Heart left ventricle (tissue), 16 donors: ENCODE measurements around the gene HNRNPA3. TPM values are rescaled to one million over a fixed set of nuclear protein-coding genes. Genes with fewer than 3 reads are reported as not detected.
"Not testable (repeated sequence)": the region's sequence is repeated elsewhere in the genome, so short reads cannot be mapped to it uniquely, and the experiment has no call there.

ENCODE experiments used
- ATAC-seq, 4 donors: fragments of 200-7000 bp; cut with Tn5 transposase; one replicate each; pipeline ENCODE4 v1.9.1; 2020 to 2022; ENCODE audit warnings: moderate library complexity in 4 of 4, mild to moderate bottlenecking in 3 of 4, moderate number of reproducible peaks in 1 of 4
- DNase-seq, 5 donors: peaks; one replicate each; pipeline ENCODE4 v3.0.0-alpha.2; 2020
- H3K27ac ChIP-seq, 12 donors: fragments of 200-600 bp; sonication (generic) in 4 of 12; one replicate each; pipeline versions ENCODE4 v1.5.0 to v1.8.0; 2016 to 2022; ENCODE audit warnings: mild to moderate bottlenecking in 2 of 12
- H3K27me3 ChIP-seq, 9 donors: fragments of 200-600 bp; sonication (generic) in 2 of 9; one replicate each; pipeline versions ENCODE4 v1.5.1 to v1.8.0; 2016 to 2022; ENCODE audit warnings: mild to moderate bottlenecking in 3 of 9
- H3K36me3 ChIP-seq, 9 donors: fragments of 200-600 bp; sonication (generic) in 2 of 9; one replicate each; pipeline versions ENCODE4 v1.5.0 to v1.8.0; 2018 to 2022; ENCODE audit warnings: mild to moderate bottlenecking in 2 of 9
- H3K4me1 ChIP-seq, 12 donors: fragments of 200-600 bp; sonication (generic) in 4 of 12; one replicate each; pipeline versions ENCODE4 v1.5.0 to v1.8.0; 2016 to 2022; ENCODE audit warnings: mild to moderate bottlenecking in 3 of 12
- H3K4me3 ChIP-seq, 12 donors: fragments of 200-600 bp; sonication (generic) in 4 of 12; one replicate each; pipeline versions ENCODE4 v1.5.0 to v1.8.0; 2017 to 2022; ENCODE audit warnings: mild to moderate bottlenecking in 9 of 12, moderate library complexity in 4 of 12
- H3K9me3 ChIP-seq, 12 donors: fragments of 200-600 bp; sonication (generic) in 4 of 12; one replicate each; pipeline versions ENCODE4 v1.5.0 to v1.8.0; 2016 to 2022; ENCODE audit warnings: mild to moderate bottlenecking in 1 of 12
- CTCF ChIP-seq, 12 donors: fragments of 200-600 bp; sonication (generic) in 4 of 12; IDR thresholded peaks; one replicate each; pipeline versions ENCODE4 v1.5.0 to v1.8.0; 2018 to 2022; ENCODE audit warnings: antibody characterized with exemption in 12 of 12, mild to moderate bottlenecking in 5 of 12
- POLR2A ChIP-seq, 2 donors: fragments of 450-650 bp; IDR thresholded peaks; one replicate each; pipeline ENCODE4 v1.6.1; 2017; ENCODE audit warnings: antibody characterized with exemption in 2 of 2, mild to moderate bottlenecking in 2 of 2, moderate library complexity in 2 of 2
- WGBS, 4 donors: extraction: QIAGEN DNeasy Blood & Tissue Kit in 2 of 4; methylation state at CpG; one replicate each; pipeline versions ENCODE4 v1.1.5 to v1.1.7; 2013 to 2018; 5-methylcytosine and 5-hydroxymethylcytosine counted together
- intact Hi-C, 10 donors: fragments of 100-400 bp; cut with DNase I; formaldehyde crosslinking; loops; one replicate each; pipeline versions ENCODE4 v1.11.1 to v1.14.2; 2022
- polyA plus RNA-seq, 2 donors: library from polyadenylated mRNA; stranded (reverse); fragments of 200-250 nt; gene quantifications; one replicate each; pipeline ENCODE4 v1.2.3, GENCODE V29; 2013
- total RNA-seq, 9 donors: library from RNA; depleted of rRNA in 2 of 9; stranded (reverse); fragments of >200 nt in 2 of 9; fragmentation: NEBNext Ultra II Directional in 3 of 9; extraction: Animal tissue kit (Norgen Biotek cat#: 25700) in 3 of 9; gene quantifications; one replicate each; pipeline versions ENCODE4 v1.1.0 to v1.2.4, GENCODE V29; 2016 to 2023
- donor health status: ischemic (EF 13 %, LVEDD 7.1; RV severe dilation, severe dysfunction).
- donor health status: healthy with polysubstance abuse.
- donor health status: DM: no; HTN: yes; CAD: no.
- donor health status: DM: no; HTN: no; CAD: no.
- donor health status: ischemic (EF 25% LVEDD 6.9; RV normal size, moderate dysfunction).
- donor health status: ischemic (EF 25% LVEDD 5.7; RV mildly dilated, moderate dysfunction).
- donor health status: healthy.
- donor health status: DM: yes; HTN: yes; CAD: no.
- donor health status: ischemic (EF 35%, LVEDD 5.7; RV mildly dilated, moderate dysfunction).
- donor health status: nonischemic (EF 11% LVEDD 7.7; RV severe dilation, severe dysfunction).
- donor health status: DM: yes; HTN: yes; CAD: no.
- donor health status: PGD.
- donor health status: ischemic (EF 29% LVEDD 5.4; RV normal size, mild dysfunction).
- donor health status: nonischemic (EF 23%, LVEDD 6.1; RV moderate dilation, normal function).

Gene HNRNPA3
- total and polyA plus RNA-seq, 11 donors = 12.7 to 134 (median 73.3) TPM

- H3K4me1 ChIP-seq = peaks cover 0 to 2% (median 0%) of the 10 kb centered on the region in 12 donors
- TF ChIP-seq POLR2A (IDR thresholded peaks at IDR 0.05) (no peak), CTCF (IDR thresholded peaks at IDR 0.05) (no peak)
- no peaks in the 10 kb centered on the region for H3K36me3 ChIP-seq
- no peak overlapping the region for H3K4me3 ChIP-seq
- ATAC-seq (no peak), DNase-seq (no peak)
- no peaks in the 10 kb centered on the region for H3K27me3 ChIP-seq
- no peak overlapping the region for H3K27ac ChIP-seq
- 91 to 96% (median 94%) methylated on average over 1 of the region's 1 CpG for WGBS, 4 donors
- no peaks in the 10 kb centered on the region for H3K9me3 ChIP-seq
- intact Hi-C loops = no loop called here
These were observed 19.8 kb upstream of the HNRNPA3 start for GRCh38 chr2:177192788-177193187.

- Histone ChIP-seq H3K4me3 (no peak overlapping the region), H3K27me3 (no peaks in the 10 kb centered on the region), H3K9me3 (no peaks in the 10 kb centered on the region), H3K36me3 (no peaks in the 10 kb centered on the region), H3K4me1 (no peaks in the 10 kb centered on the region), H3K27ac (no peak overlapping the region)
- ATAC-seq = no peak
- 86 to 93% (median 90%) methylated on average over 4 of the region's 4 CpGs for WGBS, 4 donors
- intact Hi-C loops = no loop called here
- DNase-seq = no peak
- TF ChIP-seq POLR2A (IDR thresholded peaks at IDR 0.05) (no peak), CTCF (IDR thresholded peaks at IDR 0.05) (no peak)
These were observed 19.4 kb upstream of the HNRNPA3 start for GRCh38 chr2:177193240-177193639.

- 74 to 79% (median 78%) methylated on average over 1 of the region's 1 CpG for WGBS, 4 donors
- intact Hi-C loops = no loop called here
- ATAC-seq = no peak
These were observed 17.4 kb upstream of the HNRNPA3 start for GRCh38 chr2:177195194-177195593.

GRCh38 chr2:177200419-177200818 is 12.2 kb upstream of the HNRNPA3 start:
- intact Hi-C loops, H3K4me3 ChIP-seq, H3K36me3 ChIP-seq, ATAC-seq, DNase-seq, H3K4me1 ChIP-seq, H3K27ac ChIP-seq, H3K9me3 ChIP-seq, H3K27me3 ChIP-seq: not testable (repeated sequence)
- WGBS, 4 donors = 96 to 98% (median 97%) methylated on average over 7 of the region's 7 CpGs

More at GRCh38 chr2:177195194-177195593, 17.4 kb upstream of the HNRNPA3 start:
- no peak overlapping the region for H3K4me3 ChIP-seq
- H3K4me1 ChIP-seq = no peaks in the 10 kb centered on the region
- no peak for DNase-seq
- H3K27ac ChIP-seq = no peak overlapping the region
- H3K36me3 ChIP-seq = no peaks in the 10 kb centered on the region
- no peaks in the 10 kb centered on the region for H3K9me3 ChIP-seq
- TF ChIP-seq CTCF (IDR thresholded peaks at IDR 0.05) (no peak), POLR2A (IDR thresholded peaks at IDR 0.05) (no peak)
- H3K27me3 ChIP-seq = no peaks in the 10 kb centered on the region

- WGBS, 4 donors = 63 to 80% (median 70%) methylated on average over 3 of the region's 3 CpGs
- no peaks in the 10 kb centered on the region for H3K36me3 ChIP-seq
- H3K27ac ChIP-seq = no peak overlapping the region
- TF ChIP-seq CTCF (IDR thresholded peaks at IDR 0.05) (no peak), POLR2A (IDR thresholded peaks at IDR 0.05) (no peak)
- H3K9me3 ChIP-seq = no peaks in the 10 kb centered on the region
- H3K27me3 ChIP-seq = no peaks in the 10 kb centered on the region
- ATAC-seq = no peak
- no peak overlapping the region for H3K4me3 ChIP-seq
- intact Hi-C loops = no loop called here
- peaks cover 0 to 2% (median 0%) of the 10 kb centered on the region in 12 donors for H3K4me1 ChIP-seq
- no peak for DNase-seq
These were observed 10.7 kb upstream of the HNRNPA3 start for GRCh38 chr2:177201919-177202346.
